Calu3 (cell line): ENCODE results near the gene SETD7. TPM values are rescaled to one million over a fixed set of nuclear protein-coding genes. Genes with fewer than 3 reads are reported as not detected.

ENCODE experiments used
- BruUV-seq: library from RNA; stranded (reverse); fragments of 400-500 nt; replicated peaks from 2 replicates; lab custom pipeline; 2021; lab: Mats Ljungman, UMichigan
- CTCF ChIA-PET: fragments of 300-600 bp; sonication (Branson Sonifier 250); formaldehyde crosslinking; loops from one replicate; lab custom pipeline; 2022; ENCODE audit warnings: antibody characterized with exemption; lab: Charles Lee
- DNase-seq: peaks from one replicate; pipeline ENCODE4 v3.0.0; 2022
- H3K27ac Mint-ChIP-seq: one replicate; pipeline ENCODE4 v1.8.0; 2022; ENCODE audit warnings: mixed read lengths; ENCODE audit not compliant: unreplicated experiment
- H3K27me3 Mint-ChIP-seq: one replicate; pipeline ENCODE4 v1.8.0; 2022; ENCODE audit warnings: mixed read lengths; ENCODE audit not compliant: unreplicated experiment
- H3K36me3 Mint-ChIP-seq: one replicate; pipeline ENCODE4 v1.8.0; 2022; ENCODE audit warnings: mild to moderate bottlenecking, moderate library complexity, mixed read lengths; ENCODE audit not compliant: insufficient read depth, unreplicated experiment
- H3K4me1 Mint-ChIP-seq: one replicate; pipeline ENCODE4 v1.8.0; 2022; ENCODE audit warnings: mild to moderate bottlenecking, low read depth, mixed read lengths; ENCODE audit not compliant: unreplicated experiment
- H3K4me3 Mint-ChIP-seq: one replicate; pipeline ENCODE4 v1.8.0; 2022; ENCODE audit warnings: mild to moderate bottlenecking, low read depth, moderate library complexity, mixed read lengths; ENCODE audit not compliant: unreplicated experiment
- H3K9me3 Mint-ChIP-seq: one replicate; pipeline ENCODE4 v1.8.0; 2022; ENCODE audit warnings: low read depth, mixed read lengths; ENCODE audit not compliant: unreplicated experiment
- intact Hi-C: fragments of 100-400 bp; cut with micrococcal nuclease; formaldehyde crosslinking; loops from one replicate; pipeline ENCODE4 v1.10.0; 2022; ENCODE audit not compliant: unreplicated experiment
- total RNA-seq: library from RNA; stranded (reverse); gene quantifications from 2 replicates; pipeline ENCODE4 v1.2.3, GENCODE V29; 2022
- TF ChIP-seq, protein P1 (sequence below): fragments of 200-600 bp; IDR thresholded peaks from one replicate; pipeline ENCODE4 v1.8.0; 2022; ENCODE audit warnings: antibody characterized with exemption; ENCODE audit not compliant: unreplicated experiment

SETD7 gene
- total RNA-seq, 1 experiment from 2014 or later, result 16.4 TPM

DNA sequence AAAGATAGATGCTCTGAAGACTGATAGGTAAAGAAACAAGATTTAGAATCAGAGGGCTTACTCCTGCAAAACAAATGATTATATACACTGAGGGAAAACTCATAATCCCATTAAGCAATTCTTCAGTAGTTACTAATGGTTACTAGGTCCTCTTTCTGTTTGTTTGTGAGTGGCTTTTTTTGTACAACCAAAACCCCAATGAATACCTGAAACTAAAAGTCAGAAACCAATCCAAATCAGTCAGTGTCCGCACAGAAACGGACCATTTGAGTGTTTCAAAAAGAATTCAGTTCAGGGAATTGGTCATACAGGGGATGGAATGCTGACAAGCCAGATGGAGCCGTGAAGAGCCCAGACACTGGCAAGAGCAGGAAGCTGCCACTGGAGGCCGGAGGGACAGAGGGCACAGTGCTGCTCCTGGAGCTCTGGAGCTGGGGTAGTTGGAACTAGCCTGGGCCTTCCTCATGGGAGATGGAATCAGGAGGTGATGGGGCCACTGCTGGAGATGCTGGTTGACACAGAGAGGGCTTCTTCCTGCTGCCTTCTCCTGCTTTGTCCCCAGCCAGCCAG lies 31.9 kb downstream of the SETD7 start:
- CTCF ChIA-PET, result no interaction called here
- Mint-ChIP-seq H3K27ac (no peak overlapping the region), H3K4me3 (no peak overlapping the region), H3K36me3 (no peaks in the 10 kb centered on the region), H3K9me3 (no peaks in the 10 kb centered on the region), H3K4me1 (no peaks in the 10 kb centered on the region), H3K27me3 (no peaks in the 10 kb centered on the region)
- TF ChIP-seq, protein P1, sequence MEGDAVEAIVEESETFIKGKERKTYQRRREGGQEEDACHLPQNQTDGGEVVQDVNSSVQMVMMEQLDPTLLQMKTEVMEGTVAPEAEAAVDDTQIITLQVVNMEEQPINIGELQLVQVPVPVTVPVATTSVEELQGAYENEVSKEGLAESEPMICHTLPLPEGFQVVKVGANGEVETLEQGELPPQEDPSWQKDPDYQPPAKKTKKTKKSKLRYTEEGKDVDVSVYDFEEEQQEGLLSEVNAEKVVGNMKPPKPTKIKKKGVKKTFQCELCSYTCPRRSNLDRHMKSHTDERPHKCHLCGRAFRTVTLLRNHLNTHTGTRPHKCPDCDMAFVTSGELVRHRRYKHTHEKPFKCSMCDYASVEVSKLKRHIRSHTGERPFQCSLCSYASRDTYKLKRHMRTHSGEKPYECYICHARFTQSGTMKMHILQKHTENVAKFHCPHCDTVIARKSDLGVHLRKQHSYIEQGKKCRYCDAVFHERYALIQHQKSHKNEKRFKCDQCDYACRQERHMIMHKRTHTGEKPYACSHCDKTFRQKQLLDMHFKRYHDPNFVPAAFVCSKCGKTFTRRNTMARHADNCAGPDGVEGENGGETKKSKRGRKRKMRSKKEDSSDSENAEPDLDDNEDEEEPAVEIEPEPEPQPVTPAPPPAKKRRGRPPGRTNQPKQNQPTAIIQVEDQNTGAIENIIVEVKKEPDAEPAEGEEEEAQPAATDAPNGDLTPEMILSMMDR, result no peak
- no TSS peak for BruUV-seq
- DNase-seq, result no peak
- intact Hi-C loops, result no loop called here

DNA sequence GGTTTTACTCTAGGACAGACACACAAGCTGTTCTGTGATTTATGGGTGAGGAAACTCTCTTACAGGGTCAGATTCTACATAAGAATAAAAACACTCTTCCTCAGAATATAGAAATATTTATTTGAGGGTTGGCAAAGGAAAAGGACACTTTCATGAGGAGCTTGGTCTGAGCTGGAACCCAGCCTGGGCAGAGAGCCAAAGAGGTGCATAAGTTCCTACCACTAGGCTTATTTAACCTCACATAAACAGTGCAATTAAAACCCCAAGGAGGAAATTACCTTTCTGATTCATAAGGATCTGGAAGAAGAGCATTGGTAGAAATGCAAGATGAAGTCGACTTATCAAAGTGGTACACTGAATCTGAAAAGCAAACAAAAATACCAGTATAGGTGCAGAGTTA lies 32.9 kb downstream of the SETD7 start:
- Mint-ChIP-seq H3K9me3 (no peaks in the 10 kb centered on the region), H3K36me3 (no peaks in the 10 kb centered on the region), H3K4me3 (no peak overlapping the region), H3K27ac (no peak overlapping the region), H3K4me1 (no peaks in the 10 kb centered on the region), H3K27me3 (no peaks in the 10 kb centered on the region)
- no peak for DNase-seq
- intact Hi-C loops, result no loop called here
- TF ChIP-seq, protein P1, result no peak
- BruUV-seq, result no TSS peak
- CTCF ChIA-PET, result no interaction called here

DNA sequence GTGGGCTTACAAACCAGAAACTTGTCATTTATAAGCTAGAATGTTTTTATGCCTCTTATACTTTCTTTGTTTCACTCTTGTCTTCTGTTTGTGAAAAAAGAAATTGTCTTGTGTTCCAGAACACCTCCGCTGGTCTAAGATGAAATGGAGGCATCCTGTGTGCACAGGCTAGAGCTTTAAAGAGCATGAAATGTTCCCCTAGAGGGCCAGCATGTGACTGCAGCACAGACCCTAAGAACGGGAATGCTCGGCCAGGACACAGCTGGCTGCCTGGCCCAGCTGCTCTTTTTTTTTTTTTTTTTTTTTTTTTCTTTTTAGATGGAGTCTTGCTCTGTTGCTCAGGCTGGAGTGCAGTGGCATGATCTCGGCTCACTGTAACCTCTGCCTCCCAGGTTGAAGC lies 33.6 kb downstream of the SETD7 start:
- H3K9me3 Mint-ChIP-seq, result no peaks in the 10 kb centered on the region
- CTCF ChIA-PET, result no interaction called here
- no peaks in the 10 kb centered on the region for H3K27me3 Mint-ChIP-seq

DNA sequence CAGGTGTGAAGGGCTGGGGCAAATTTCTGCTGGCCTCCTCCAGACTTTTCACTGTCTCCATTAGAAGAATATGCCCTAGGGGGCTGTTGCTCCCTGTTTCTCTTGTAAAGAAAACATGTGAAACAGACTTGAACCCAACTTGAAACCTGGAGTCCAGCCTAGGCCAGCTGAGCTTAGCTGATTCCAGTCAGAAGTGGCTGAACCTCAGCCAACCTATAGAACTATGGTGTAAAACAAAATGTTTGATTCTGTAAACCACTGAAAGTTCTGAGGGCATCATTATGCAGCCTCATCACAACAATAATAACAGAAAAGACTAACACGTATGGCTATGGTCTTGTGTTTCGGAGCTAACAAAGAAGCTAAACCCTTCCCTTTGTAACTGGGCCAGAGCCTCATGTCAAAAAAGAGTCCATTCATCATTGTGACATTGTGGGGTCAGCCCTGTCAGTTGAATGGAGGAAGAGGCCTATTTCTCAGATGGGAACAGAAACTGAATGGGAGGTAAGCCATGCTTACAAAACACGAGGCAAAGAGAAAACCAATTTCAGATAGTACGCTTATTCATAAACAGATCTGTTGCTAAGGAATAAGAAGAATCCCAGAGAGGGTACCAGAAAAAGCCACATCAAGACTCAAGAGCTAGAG lies 34.1 kb downstream of the SETD7 start:
- CTCF ChIA-PET, result no interaction called here
- intact Hi-C loops, result no loop called here
- Mint-ChIP-seq H3K4me3 (no peak overlapping the region), H3K27ac (no peak overlapping the region), H3K27me3 (no peaks in the 10 kb centered on the region), H3K9me3 (no peaks in the 10 kb centered on the region), H3K4me1 (no peaks in the 10 kb centered on the region), H3K36me3 (no peaks in the 10 kb centered on the region)
- TF ChIP-seq, protein P1, result no peak
- no peak for DNase-seq
- BruUV-seq, result no TSS peak

More for the DNA sequence above, 33.6 kb downstream of the SETD7 start:
- TF ChIP-seq, protein P1, result no peak
- Mint-ChIP-seq H3K36me3 (no peaks in the 10 kb centered on the region), H3K27ac (no peak overlapping the region), H3K4me3 (no peak overlapping the region), H3K4me1 (no peaks in the 10 kb centered on the region)
- BruUV-seq, result no TSS peak
- intact Hi-C loops, result no loop called here
- no peak for DNase-seq
